ENCODE data around the gene ECSIT.

The ECSIT gene

DNA sequence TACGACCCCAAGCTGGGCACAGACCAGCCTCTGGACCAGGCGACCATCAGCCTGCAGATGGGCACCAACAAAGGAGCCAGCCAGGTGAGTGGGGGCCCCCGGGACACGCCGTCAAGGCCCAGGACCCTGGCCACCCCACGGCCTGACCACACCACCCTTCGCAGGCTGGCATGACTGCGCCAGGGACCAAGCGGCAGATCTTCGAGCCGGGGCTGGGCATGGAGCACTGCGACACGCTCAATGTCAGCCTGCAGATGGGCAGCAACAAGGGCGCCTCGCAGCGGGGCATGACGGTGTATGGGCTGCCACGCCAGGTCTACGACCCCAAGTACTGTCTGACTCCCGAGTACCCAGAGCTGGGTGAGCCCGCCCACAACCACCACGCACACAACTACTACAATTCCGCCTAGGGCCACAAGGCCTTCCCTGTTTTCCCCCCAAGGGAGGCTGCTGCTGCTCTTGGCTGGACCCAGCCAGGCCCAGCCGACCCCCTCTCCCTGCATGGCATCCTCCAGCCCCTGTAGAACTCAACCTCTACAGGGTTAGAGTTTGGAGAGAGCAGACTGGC lies 20.5 kb upstream of the ECSIT start:
- no peak for TF ChIP-seq SPI1 (IDR thresholded peaks at IDR 0.05; ENCODE audit: borderline replicate concordance, low read depth)
- TF ChIP-seq, protein P1, sequence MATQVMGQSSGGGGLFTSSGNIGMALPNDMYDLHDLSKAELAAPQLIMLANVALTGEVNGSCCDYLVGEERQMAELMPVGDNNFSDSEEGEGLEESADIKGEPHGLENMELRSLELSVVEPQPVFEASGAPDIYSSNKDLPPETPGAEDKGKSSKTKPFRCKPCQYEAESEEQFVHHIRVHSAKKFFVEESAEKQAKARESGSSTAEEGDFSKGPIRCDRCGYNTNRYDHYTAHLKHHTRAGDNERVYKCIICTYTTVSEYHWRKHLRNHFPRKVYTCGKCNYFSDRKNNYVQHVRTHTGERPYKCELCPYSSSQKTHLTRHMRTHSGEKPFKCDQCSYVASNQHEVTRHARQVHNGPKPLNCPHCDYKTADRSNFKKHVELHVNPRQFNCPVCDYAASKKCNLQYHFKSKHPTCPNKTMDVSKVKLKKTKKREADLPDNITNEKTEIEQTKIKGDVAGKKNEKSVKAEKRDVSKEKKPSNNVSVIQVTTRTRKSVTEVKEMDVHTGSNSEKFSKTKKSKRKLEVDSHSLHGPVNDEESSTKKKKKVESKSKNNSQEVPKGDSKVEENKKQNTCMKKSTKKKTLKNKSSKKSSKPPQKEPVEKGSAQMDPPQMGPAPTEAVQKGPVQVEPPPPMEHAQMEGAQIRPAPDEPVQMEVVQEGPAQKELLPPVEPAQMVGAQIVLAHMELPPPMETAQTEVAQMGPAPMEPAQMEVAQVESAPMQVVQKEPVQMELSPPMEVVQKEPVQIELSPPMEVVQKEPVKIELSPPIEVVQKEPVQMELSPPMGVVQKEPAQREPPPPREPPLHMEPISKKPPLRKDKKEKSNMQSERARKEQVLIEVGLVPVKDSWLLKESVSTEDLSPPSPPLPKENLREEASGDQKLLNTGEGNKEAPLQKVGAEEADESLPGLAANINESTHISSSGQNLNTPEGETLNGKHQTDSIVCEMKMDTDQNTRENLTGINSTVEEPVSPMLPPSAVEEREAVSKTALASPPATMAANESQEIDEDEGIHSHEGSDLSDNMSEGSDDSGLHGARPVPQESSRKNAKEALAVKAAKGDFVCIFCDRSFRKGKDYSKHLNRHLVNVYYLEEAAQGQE (IDR thresholded peaks at IDR 0.05; ENCODE audit: insufficient replicate concordance, low read depth): no peak
- TF ChIP-seq, protein P2, sequence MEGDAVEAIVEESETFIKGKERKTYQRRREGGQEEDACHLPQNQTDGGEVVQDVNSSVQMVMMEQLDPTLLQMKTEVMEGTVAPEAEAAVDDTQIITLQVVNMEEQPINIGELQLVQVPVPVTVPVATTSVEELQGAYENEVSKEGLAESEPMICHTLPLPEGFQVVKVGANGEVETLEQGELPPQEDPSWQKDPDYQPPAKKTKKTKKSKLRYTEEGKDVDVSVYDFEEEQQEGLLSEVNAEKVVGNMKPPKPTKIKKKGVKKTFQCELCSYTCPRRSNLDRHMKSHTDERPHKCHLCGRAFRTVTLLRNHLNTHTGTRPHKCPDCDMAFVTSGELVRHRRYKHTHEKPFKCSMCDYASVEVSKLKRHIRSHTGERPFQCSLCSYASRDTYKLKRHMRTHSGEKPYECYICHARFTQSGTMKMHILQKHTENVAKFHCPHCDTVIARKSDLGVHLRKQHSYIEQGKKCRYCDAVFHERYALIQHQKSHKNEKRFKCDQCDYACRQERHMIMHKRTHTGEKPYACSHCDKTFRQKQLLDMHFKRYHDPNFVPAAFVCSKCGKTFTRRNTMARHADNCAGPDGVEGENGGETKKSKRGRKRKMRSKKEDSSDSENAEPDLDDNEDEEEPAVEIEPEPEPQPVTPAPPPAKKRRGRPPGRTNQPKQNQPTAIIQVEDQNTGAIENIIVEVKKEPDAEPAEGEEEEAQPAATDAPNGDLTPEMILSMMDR (IDR thresholded peaks at IDR 0.05; ENCODE audit: insufficient read depth, low read length): no peak
- no peak for TF ChIP-seq POLR2AphosphoS5 (IDR thresholded peaks at IDR 0.05; ENCODE audit: low read depth)
- no peak for TF ChIP-seq GABPA (IDR thresholded peaks at IDR 0.05; ENCODE audit: low read depth)
- Histone ChIP-seq H3K4me3 (replicated peaks; ENCODE audit: insufficient read depth, low read length) (no peak overlapping the region), H3K27me3 (ENCODE audit: insufficient read depth, poor library complexity, severe bottlenecking) (no peaks in the 10 kb centered on the region), H3K27ac (replicated peaks) (no peak overlapping the region)
- no peak for DNase-seq (ENCODE audit: low read depth in 1 of 2, low spot score in 1 of 2)

DNA sequence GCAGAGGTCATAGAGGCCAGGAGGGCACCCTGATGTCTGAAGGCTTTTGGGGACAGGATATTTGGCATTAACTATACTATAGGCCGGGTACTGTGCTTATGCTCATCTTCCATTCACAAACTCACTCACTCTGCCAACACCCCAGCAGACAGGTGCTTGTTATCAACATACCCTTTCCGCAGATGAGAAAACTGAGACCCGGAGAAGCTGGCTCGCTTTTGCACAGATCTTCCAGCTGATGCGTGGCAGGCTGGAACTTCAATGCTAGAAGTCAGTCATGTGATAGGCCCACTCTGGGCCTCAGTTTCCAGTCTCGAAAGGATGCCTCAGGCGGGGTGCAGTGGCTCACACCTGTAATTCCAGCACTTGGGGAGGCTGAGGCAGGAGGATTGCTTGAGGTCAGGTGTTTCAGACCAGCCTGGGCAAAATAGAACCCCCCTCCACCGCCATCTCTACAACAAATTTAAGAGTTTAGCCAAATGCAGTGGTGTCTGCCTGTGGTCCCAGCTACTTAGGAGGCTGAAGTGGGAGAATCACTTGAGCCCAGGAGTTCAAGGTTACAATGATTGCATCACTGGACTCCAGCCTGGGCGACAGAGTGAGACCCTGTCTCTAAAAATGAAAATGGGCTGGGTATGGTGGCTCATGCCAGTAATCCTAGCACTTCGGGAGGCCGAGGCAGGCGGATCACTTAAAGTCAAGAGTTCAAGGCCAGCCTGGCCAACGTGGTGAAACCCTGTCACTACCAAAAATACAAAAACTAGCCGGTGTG lies 19.2 kb upstream of the ECSIT start:
- no peaks in the 10 kb centered on the region for H3K27me3 ChIP-seq (ENCODE audit: insufficient read depth, poor library complexity, severe bottlenecking)
- no peak overlapping the region for H3K27ac ChIP-seq (replicated peaks)
- TF ChIP-seq, protein P1 (IDR thresholded peaks at IDR 0.05; ENCODE audit: insufficient replicate concordance, low read depth): no peak
- TF ChIP-seq GABPA (IDR thresholded peaks at IDR 0.05; ENCODE audit: low read depth): no peak
- TF ChIP-seq SPI1 (IDR thresholded peaks at IDR 0.05; ENCODE audit: borderline replicate concordance, low read depth): no peak
- TF ChIP-seq POLR2AphosphoS5 (IDR thresholded peaks at IDR 0.05; ENCODE audit: low read depth): no peak
- TF ChIP-seq, protein P2 (IDR thresholded peaks at IDR 0.05; ENCODE audit: insufficient read depth, low read length): no peak
- DNase-seq (ENCODE audit: low read depth in 1 of 2, low spot score in 1 of 2): no peak
- H3K4me3 ChIP-seq (replicated peaks; ENCODE audit: insufficient read depth, low read length): no peak overlapping the region

DNA sequence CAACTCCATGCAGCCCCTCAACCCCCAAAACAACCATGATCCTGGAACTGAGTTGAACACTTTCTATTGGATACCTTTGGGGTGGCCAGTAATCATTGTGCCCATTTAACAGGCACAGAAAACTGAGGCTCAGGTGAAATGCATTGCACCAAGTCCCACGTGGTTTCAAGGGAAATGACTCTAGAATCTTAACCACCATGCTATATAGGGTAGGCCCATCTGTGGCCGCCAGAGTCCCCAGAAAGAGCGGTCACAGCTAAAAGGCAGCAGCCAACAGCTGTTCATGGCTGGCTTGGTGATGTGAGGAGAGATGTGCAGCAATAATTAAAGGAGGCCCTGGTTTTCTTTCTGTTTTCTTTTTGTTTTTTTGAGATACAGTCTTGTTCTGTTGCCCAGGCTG lies 12.3 kb upstream of the ECSIT start:
- H3K27ac ChIP-seq (replicated peaks): no peak overlapping the region
- peaks cover 9% of the 10 kb centered on the region for H3K27me3 ChIP-seq (ENCODE audit: insufficient read depth, poor library complexity, severe bottlenecking)
- TF ChIP-seq POLR2AphosphoS5 (IDR thresholded peaks at IDR 0.05; ENCODE audit: low read depth) (no peak), SPI1 (IDR thresholded peaks at IDR 0.05; ENCODE audit: borderline replicate concordance, low read depth) (no peak), GABPA (IDR thresholded peaks at IDR 0.05; ENCODE audit: low read depth) (no peak)
- TF ChIP-seq, protein P1 (IDR thresholded peaks at IDR 0.05; ENCODE audit: insufficient replicate concordance, low read depth): no peak
- TF ChIP-seq, protein P2 (IDR thresholded peaks at IDR 0.05; ENCODE audit: insufficient read depth, low read length): no peak
- no peak overlapping the region for H3K4me3 ChIP-seq (replicated peaks; ENCODE audit: insufficient read depth, low read length)
- no peak for DNase-seq (ENCODE audit: low read depth in 1 of 2, low spot score in 1 of 2)
